Left forelimb (tissue), 1 donor: ENCODE results near the gene XAF1.
"Not testable (repeated sequence)": the region's sequence is repeated elsewhere in the genome, so short reads cannot be mapped to it uniquely, and the experiment has no call there.

Experiments used
- DNase-seq: peaks from one replicate; pipeline ENCODE4 v3.0.0-alpha.2; 2018; ENCODE audit warnings: low spot score

The XAF1 gene

DNA sequence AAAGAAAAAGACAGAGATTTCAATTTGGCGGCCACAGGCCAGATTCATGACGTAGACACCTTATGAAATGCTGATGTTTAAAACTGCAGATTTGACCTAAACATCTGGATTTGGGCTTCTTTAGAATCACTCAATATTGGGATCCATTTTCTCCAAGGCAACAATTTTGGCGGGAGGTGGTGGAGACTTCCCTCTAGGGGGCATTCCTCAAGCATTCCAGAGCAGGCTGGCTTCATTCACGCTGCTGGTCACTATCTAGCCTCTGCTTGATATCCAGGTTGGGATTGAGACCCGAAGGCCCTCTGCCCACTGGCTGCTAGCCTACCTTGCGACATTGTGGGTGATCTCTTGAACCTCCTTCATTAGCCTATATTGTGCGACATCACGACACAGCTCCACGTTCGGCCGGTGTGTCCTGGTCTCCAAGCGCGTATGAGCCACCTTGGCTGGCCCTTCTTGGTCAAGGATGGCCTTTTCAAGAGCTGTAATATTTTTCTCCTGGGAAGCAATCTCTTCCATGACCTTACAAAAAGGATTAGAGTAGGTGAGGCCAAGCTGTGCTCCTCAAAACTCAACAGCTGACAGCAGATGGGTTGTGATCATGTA, 44.7 kb downstream of the XAF1 start:
- no peak for DNase-seq

DNA sequence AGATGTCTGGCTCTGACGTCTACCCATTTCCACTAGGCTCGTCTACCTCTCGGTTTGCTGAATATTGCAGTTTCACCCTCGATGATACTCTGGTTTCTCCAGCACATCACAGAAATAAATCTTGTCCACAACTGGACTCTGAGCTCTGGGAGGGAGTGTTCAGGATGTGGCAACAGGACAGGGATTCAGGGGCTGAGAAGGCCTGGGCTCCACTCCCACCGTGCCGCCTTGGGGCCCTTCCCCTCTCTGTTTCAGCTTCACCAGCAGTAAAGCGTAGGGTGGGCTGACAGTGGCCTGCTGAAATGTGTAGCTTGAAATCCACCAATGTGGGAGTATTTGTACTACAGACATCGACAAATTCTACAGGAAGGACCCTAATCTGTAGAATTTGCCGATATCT, 55.7 kb downstream of the XAF1 start:
- DNase-seq, result no peak

DNA sequence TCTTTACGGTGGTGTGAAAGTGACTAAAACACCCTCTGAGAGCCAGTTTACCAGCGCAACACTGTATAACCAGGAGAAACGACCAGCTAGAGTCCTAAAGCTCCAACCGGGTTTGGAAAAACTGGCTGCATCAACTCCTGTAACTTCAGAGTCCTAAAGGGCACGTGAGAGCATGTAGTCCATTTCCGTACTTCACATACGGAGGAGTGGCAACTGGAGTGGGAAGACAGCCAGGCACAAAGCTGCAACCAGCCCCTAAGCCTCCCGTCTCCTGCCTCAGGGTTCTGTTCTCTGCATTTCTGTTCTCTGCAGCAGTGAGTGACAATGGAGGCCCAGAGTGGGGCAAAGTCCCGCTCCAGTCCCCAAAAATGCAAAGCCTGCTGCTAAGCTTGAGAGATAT, 56.4 kb downstream of the XAF1 start:
- no peak for DNase-seq

DNA sequence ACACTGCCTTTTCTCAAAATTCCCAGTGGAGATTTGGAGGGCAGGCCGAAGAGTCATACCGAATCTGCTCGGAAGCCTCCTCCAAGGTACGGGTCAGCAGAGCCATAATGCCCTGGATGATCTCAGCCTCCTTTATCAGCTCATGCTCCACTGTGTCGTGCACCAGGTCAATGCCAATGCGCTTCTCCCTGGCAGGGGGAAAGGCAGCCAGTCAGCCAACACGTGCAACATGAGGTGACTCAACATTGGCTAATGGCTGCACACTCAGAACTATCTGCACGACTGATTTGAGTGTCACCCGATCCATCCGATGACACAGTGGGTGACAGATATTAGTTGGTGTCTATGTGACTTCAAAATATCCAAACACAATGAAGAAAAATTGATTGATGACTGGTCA, 59.9 kb downstream of the XAF1 start:
- no peak for DNase-seq

DNA sequence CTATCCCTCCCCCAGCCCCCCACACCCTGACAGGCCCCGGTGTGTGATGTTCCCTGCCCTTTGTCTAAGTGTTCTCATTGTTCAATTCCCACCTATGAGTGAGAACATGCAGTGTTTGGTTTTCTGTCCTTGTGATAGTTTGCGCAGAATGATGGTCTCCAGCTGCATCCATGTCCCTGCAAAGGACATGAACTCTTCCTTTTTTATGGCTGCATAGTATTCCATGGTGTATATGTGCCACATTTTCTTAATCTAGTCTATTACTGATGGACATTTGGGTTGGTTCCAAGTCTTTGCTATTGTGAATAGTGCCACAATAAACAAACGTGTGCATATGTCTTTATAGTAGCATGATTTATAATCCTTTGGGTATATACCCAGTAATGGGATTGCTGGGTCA, 60.5 kb downstream of the XAF1 start:
- not testable (repeated sequence) for DNase-seq

DNA sequence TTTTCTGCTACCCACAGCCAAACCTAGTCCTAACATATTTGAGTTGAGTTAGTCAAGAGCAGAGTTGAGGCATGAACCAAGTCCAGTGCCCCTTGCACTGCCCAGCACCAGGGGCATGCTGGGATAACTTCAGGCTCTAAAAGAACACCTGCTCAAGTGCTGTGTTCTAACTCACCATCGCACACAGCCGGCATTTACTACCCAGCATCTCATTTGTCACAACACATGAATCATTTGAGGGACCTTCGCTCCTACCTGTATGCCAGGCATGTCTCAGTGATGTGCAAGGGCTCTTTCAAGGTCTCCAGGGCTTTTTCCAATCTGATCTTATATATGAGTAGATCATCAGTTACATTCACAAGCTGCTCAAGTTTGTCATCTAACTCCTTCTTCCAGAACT, 63.1 kb downstream of the XAF1 start:
- DNase-seq, result no peak

DNA sequence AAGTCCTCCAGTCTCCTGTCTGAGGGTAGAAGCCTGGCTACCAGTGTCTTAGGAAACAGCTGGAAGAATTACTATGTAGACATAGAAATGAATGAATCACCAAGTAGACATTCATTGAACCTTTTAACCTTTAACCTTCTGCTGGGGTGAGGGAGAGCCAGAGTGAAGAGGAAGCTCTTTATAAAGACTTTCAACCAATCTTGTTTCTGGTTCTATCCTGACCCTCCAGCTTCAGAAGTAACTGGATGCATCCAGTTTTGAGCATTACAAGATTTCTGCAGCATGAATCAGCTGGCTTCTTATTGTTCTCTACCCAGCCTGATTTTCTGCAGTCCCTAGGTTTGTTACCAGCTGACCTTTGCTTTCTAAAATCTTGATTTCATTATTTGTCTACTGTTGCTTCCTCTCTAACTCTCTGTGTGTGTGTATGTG, 67.2 kb downstream of the XAF1 start:
- DNase-seq, result no peak
